Neural progenitor cell (in vitro differentiated cells): ENCODE results near the gene LDLRAD4.

ENCODE experiments used
- EZH2phosphoT487 ChIP-seq: fragments of 200-600 bp; sonication (generic); IDR thresholded peaks from 2 replicates; pipeline ENCODE4 v1.6.1; 2017; ENCODE audit warnings: antibody characterized with exemption
- TF ChIP-seq, protein P1 (sequence below): fragments of 200-600 bp; sonication (generic); IDR thresholded peaks from 2 replicates; pipeline ENCODE4 v1.5.1; 2017; ENCODE audit warnings: antibody characterized with exemption, mild to moderate bottlenecking

DNA sequence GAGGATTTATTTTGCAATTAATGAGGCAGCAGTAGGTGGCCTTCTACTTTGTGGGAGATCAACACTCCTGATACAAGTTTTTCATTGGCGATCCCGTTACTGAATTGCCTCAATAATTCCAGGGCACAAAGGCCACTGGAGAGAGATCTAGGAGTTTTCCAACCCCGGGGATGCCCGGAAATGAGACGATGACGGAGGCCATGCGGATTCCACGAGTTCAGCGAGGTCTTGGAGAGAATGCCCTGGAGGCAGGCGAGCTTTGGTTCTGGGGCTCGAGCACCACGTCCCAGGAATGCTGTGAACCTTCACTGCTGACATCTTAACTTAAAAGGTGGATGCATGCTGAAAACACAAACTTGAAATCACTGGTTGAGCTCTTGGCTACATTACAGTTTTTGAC is 74.2 kb downstream of the LDLRAD4 start:
- TF ChIP-seq EZH2phosphoT487 = no peak
- TF ChIP-seq, protein P1, sequence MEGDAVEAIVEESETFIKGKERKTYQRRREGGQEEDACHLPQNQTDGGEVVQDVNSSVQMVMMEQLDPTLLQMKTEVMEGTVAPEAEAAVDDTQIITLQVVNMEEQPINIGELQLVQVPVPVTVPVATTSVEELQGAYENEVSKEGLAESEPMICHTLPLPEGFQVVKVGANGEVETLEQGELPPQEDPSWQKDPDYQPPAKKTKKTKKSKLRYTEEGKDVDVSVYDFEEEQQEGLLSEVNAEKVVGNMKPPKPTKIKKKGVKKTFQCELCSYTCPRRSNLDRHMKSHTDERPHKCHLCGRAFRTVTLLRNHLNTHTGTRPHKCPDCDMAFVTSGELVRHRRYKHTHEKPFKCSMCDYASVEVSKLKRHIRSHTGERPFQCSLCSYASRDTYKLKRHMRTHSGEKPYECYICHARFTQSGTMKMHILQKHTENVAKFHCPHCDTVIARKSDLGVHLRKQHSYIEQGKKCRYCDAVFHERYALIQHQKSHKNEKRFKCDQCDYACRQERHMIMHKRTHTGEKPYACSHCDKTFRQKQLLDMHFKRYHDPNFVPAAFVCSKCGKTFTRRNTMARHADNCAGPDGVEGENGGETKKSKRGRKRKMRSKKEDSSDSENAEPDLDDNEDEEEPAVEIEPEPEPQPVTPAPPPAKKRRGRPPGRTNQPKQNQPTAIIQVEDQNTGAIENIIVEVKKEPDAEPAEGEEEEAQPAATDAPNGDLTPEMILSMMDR = no peak
